PC-3 (cell line): Measurements from ENCODE around the gene IL4. TPM values are rescaled to one million over a fixed set of nuclear protein-coding genes. Genes with fewer than 3 reads are reported as not detected.

ENCODE experiments used
- ATAC-seq: fragments of 200-7000 bp; cut with Tn5 transposase; 2 replicates; pipeline ENCODE4 v1.9.1; 2020; ENCODE audit warnings: mild to moderate bottlenecking, moderate library complexity
- BruUV-seq: library from RNA; stranded (reverse); fragments of 400-500 nt; replicated peaks from 2 replicates; lab custom pipeline; 2021; lab: Mats Ljungman, UMichigan
- CTCF ChIA-PET: fragments of 300-600 bp; sonication (Branson Sonifier 250); formaldehyde crosslinking; loops from one replicate; lab custom pipeline; 2022; ENCODE audit warnings: antibody characterized with exemption; lab: Charles Lee
- POLR2A ChIA-PET: fragments of 300-600 bp; sonication (Branson Sonifier 250); formaldehyde crosslinking; loops from one replicate; lab custom pipeline; 2022; ENCODE audit warnings: antibody characterized with exemption; ENCODE audit not compliant: unreplicated experiment; lab: Charles Lee
- DNase-seq: peaks from one replicate; pipeline ENCODE4 v3.0.0-alpha.2; 2015
- H2AFZ ChIP-seq: fragments of 300-600 bp; sonication (generic); 2 replicates; pipeline ENCODE4 v1.6.0; 2016; ENCODE audit warnings: antibody characterized with exemption, low read length
- H3F3A ChIP-seq: fragments of 300-600 bp; sonication (generic); one replicate; pipeline ENCODE4 v1.6.0; 2017; ENCODE audit warnings: antibody characterized with exemption, low read length, control low read depth, mild to moderate bottlenecking; ENCODE audit not compliant: unreplicated experiment
- H3K27ac ChIP-seq: fragments of 300-600 bp; sonication (generic); 2 replicates; pipeline ENCODE4 v1.5.1; 2016; ENCODE audit warnings: mild to moderate bottlenecking, low read length
- H3K27me3 ChIP-seq: fragments of 300-600 bp; sonication (generic); 2 replicates; pipeline ENCODE4 v1.6.1; 2016; ENCODE audit warnings: low read length, mixed read lengths
- H3K36me3 ChIP-seq: fragments of 300-600 bp; sonication (generic); 2 replicates; pipeline ENCODE4 v1.6.1; 2016; ENCODE audit warnings: low read depth, mixed run types, low read length, mixed read lengths
- H3K4me1 ChIP-seq: fragments of 300-600 bp; sonication (generic); 2 replicates; pipeline ENCODE4 v1.5.1; 2016; ENCODE audit warnings: low read length; ENCODE audit not compliant: insufficient read depth
- H3K4me2 ChIP-seq: fragments of 300-600 bp; sonication (generic); 2 replicates; pipeline ENCODE4 v1.6.0; 2016; ENCODE audit warnings: low read length
- H3K4me3 ChIP-seq: fragments of 300-600 bp; sonication (generic); 2 replicates; pipeline ENCODE4 v1.5.1; 2016; ENCODE audit warnings: mild to moderate bottlenecking, low read length, mixed read lengths
- H3K79me2 ChIP-seq: fragments of 300-600 bp; sonication (generic); 2 replicates; pipeline ENCODE4 v1.6.1; 2017; ENCODE audit warnings: low read length, mixed read lengths
- H3K9ac ChIP-seq: fragments of 300-600 bp; sonication (generic); 2 replicates; pipeline ENCODE4 v1.6.0; 2016; ENCODE audit warnings: mild to moderate bottlenecking, low read length
- H3K9me2 ChIP-seq: fragments of 300-600 bp; sonication (generic); replicated peaks from 2 replicates; pipeline ENCODE4 v1.6.1; 2016; ENCODE audit warnings: mixed run types, low read length, mixed read lengths
- H3K9me3 ChIP-seq: fragments of 300-600 bp; sonication (generic); 2 replicates; pipeline ENCODE4 v1.6.1; 2016; ENCODE audit warnings: low read length, mixed read lengths
- H4K20me1 ChIP-seq: fragments of 300-600 bp; sonication (generic); 2 replicates; pipeline ENCODE4 v1.6.1; 2016; ENCODE audit warnings: low read length, mixed read lengths
- EZH2 ChIP-seq: fragments of 300-600 bp; sonication (generic); IDR thresholded peaks from one replicate; pipeline ENCODE4 v1.6.1; 2017; ENCODE audit warnings: antibody characterized with exemption, mild to moderate bottlenecking, low read length; ENCODE audit not compliant: unreplicated experiment
- EZH2phosphoT487 ChIP-seq: fragments of 300-600 bp; sonication (generic); IDR thresholded peaks from 2 replicates; pipeline ENCODE4 v1.6.1; 2018; ENCODE audit warnings: mild to moderate bottlenecking, antibody characterized with exemption, low read length, borderline replicate concordance
- intact Hi-C: fragments of 100-400 bp; cut with micrococcal nuclease; formaldehyde crosslinking; loops from 2 replicates; pipeline ENCODE4 v1.9.0; 2023
- total RNA-seq: library from RNA; depleted of rRNA; stranded (reverse); fragments of >200 nt; gene quantifications from 2 replicates; pipeline ENCODE4 v1.2.3, GENCODE V29; 2014
- TF ChIP-seq, protein P1 (sequence below): fragments of 300-600 bp; sonication (generic); conservative IDR thresholded peaks from 2 replicates; pipeline ENCODE4 v1.5.1; 2017; ENCODE audit warnings: antibody characterized with exemption, low read depth, mild to moderate bottlenecking, low read length

IL4 gene
- total RNA-seq, 1 experiment from 2014 or later = not detected

DNA sequence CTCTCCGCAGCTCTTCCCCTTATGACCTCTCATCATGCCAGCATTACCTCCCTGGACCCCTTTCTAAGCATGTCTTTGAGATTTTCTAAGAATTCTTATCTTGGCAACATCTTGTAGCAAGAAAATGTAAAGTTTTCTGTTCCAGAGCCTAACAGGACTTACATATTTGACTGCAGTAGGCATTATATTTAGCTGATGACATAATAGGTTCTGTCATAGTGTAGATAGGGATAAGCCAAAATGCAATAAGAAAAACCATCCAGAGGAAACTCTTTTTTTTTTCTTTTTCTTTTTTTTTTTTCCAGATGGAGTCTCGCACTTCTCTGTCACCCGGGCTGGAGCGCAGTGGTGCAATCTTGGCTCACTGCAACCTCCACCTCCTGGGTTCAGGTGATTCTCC is 36.5 kb upstream of the IL4 start:
- no peaks in the 10 kb centered on the region for H3K9me3 ChIP-seq
- no peak for DNase-seq
- no peaks in the 10 kb centered on the region for H3K79me2 ChIP-seq
- BruUV-seq = no TSS peak
- H3K36me3 ChIP-seq = no peaks in the 10 kb centered on the region
- no peak overlapping the region for H3K4me2 ChIP-seq
- H3K9me2 ChIP-seq = no peaks in the 10 kb centered on the region
- ATAC-seq = no peak
- H3K27me3 ChIP-seq = no peaks in the 10 kb centered on the region
- H3K9ac ChIP-seq = no peak overlapping the region
- H3F3A ChIP-seq = no peaks in the 10 kb centered on the region
- no peak for TF ChIP-seq EZH2
- TF ChIP-seq, protein P1, sequence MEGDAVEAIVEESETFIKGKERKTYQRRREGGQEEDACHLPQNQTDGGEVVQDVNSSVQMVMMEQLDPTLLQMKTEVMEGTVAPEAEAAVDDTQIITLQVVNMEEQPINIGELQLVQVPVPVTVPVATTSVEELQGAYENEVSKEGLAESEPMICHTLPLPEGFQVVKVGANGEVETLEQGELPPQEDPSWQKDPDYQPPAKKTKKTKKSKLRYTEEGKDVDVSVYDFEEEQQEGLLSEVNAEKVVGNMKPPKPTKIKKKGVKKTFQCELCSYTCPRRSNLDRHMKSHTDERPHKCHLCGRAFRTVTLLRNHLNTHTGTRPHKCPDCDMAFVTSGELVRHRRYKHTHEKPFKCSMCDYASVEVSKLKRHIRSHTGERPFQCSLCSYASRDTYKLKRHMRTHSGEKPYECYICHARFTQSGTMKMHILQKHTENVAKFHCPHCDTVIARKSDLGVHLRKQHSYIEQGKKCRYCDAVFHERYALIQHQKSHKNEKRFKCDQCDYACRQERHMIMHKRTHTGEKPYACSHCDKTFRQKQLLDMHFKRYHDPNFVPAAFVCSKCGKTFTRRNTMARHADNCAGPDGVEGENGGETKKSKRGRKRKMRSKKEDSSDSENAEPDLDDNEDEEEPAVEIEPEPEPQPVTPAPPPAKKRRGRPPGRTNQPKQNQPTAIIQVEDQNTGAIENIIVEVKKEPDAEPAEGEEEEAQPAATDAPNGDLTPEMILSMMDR = no peak
- no peak for TF ChIP-seq EZH2phosphoT487
- no peak overlapping the region for H3K27ac ChIP-seq
- no peak overlapping the region for H3K4me3 ChIP-seq
- ChIA-PET POLR2A (no interaction called here), CTCF (no interaction called here)
- intact Hi-C loops = no loop called here
- H3K4me1 ChIP-seq = no peaks in the 10 kb centered on the region
- H2AFZ ChIP-seq = no peak overlapping the region
- no peaks in the 10 kb centered on the region for H4K20me1 ChIP-seq

DNA sequence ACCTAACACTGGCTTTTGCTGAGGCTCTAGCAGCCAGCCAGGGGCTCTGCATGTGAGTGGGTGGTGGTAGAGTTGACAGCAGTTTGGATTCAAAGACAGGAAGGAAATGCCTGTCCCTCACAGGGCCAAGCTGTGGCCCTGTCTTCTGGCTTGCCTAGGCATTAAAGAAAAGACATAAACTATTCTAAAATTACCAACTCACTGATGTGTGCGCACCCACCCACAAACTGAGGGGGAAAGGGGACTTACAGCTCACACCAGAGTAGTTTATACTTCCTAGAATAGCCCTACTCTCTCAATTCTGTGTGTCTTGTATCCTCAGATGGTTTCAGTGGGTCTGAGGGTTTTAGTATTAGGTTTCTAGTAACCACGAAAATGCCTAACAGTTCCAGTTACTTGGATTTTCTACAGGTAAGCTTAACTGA is 34.1 kb upstream of the IL4 start:
- ATAC-seq (no peak), DNase-seq (no peak)
- H3K4me2 ChIP-seq = no peak overlapping the region
- intact Hi-C loops = no loop called here
- ChIA-PET CTCF (no interaction called here), POLR2A (no interaction called here)
- no peaks in the 10 kb centered on the region for H3K9me2 ChIP-seq
- no peaks in the 10 kb centered on the region for H3K79me2 ChIP-seq
- H3K27me3 ChIP-seq = no peaks in the 10 kb centered on the region
- H3K9me3 ChIP-seq = no peaks in the 10 kb centered on the region
- H3F3A ChIP-seq = no peaks in the 10 kb centered on the region
- H2AFZ ChIP-seq = no peak overlapping the region
- H3K9ac ChIP-seq = no peak overlapping the region
- TF ChIP-seq EZH2 (no peak), EZH2phosphoT487 (no peak)
- TF ChIP-seq, protein P1 = no peak
- H4K20me1 ChIP-seq = no peaks in the 10 kb centered on the region
- no peak overlapping the region for H3K4me3 ChIP-seq
- no peaks in the 10 kb centered on the region for H3K36me3 ChIP-seq
- no peak overlapping the region for H3K27ac ChIP-seq
- no TSS peak for BruUV-seq
- no peaks in the 10 kb centered on the region for H3K4me1 ChIP-seq

DNA sequence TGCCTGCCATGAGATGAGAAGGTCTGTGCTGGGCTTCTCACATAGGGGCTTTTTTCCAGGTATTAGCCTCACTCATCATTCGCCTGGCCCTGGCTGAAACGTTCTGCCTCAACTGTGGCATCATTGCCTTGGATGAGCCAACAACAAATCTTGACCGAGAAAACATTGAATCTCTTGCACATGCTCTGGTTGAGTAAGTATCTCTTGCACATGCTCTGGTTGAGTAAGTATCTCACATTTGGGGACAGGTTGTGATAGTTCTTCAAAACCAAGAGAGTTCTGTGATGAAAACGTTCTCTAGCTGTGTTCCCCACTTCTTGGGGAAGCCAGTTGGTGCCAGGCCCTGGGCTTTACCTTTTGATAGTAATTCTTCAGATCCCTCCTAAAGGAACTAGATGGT is 33.2 kb upstream of the IL4 start:
- CTCF ChIA-PET = no interaction called here

More for the DNA sequence above, 33.2 kb upstream of the IL4 start:
- H3K4me2 ChIP-seq = no peak overlapping the region
- H4K20me1 ChIP-seq = no peaks in the 10 kb centered on the region
- H3K9me2 ChIP-seq = no peaks in the 10 kb centered on the region
- no peak overlapping the region for H3K4me3 ChIP-seq
- no peaks in the 10 kb centered on the region for H3K36me3 ChIP-seq
- BruUV-seq = no TSS peak
- H2AFZ ChIP-seq = no peak overlapping the region
- POLR2A ChIA-PET = no interaction called here
- DNase-seq = no peak
- ATAC-seq = no peak
- H3K27ac ChIP-seq = no peak overlapping the region
- no peaks in the 10 kb centered on the region for H3K79me2 ChIP-seq
- TF ChIP-seq, protein P1 = no peak
- TF ChIP-seq EZH2 = no peak
- TF ChIP-seq EZH2phosphoT487 = no peak
- intact Hi-C loops = no loop called here
- no peak overlapping the region for H3K9ac ChIP-seq
- H3F3A ChIP-seq = no peaks in the 10 kb centered on the region
- H3K9me3 ChIP-seq = no peaks in the 10 kb centered on the region
- no peaks in the 10 kb centered on the region for H3K4me1 ChIP-seq
- H3K27me3 ChIP-seq = no peaks in the 10 kb centered on the region
